HUES64 (cell line): ENCODE measurements around the gene SMIM10.
A peak's percentile ranks its signal among the peaks of the same experiment; 100 is the strongest.
"Not testable (repeated sequence)": the region's sequence is repeated elsewhere in the genome, so short reads cannot be mapped to it uniquely, and the experiment has no call there.

Experiments used
- H3K27ac ChIP-seq: 2 replicates; pipeline ENCODE4 v1.7.0; 2013; ENCODE audit warnings: low read depth, low read length, inconsistent platforms
- H3K27me3 ChIP-seq: 2 replicates; pipeline ENCODE4 v1.6.1; 2013; ENCODE audit warnings: mild to moderate bottlenecking, low read length; ENCODE audit not compliant: insufficient read depth
- H3K36me3 ChIP-seq: 2 replicates; pipeline ENCODE4 v1.6.1; 2013; ENCODE audit warnings: mild to moderate bottlenecking, low read length; ENCODE audit not compliant: insufficient read depth
- H3K4me1 ChIP-seq: 2 replicates; pipeline ENCODE4 v1.6.1; 2013; ENCODE audit warnings: mild to moderate bottlenecking, low read length, moderate library complexity; ENCODE audit not compliant: insufficient read depth
- H3K4me3 ChIP-seq: 2 replicates; pipeline ENCODE4 v1.5.1; 2013; ENCODE audit warnings: mild to moderate bottlenecking, low read length, moderate library complexity
- H3K9ac ChIP-seq: 2 replicates; pipeline ENCODE4 v1.6.1; 2013; ENCODE audit warnings: mild to moderate bottlenecking, low read depth, low read length
- H3K9me3 ChIP-seq: 2 replicates; pipeline ENCODE4 v1.6.1; 2013; ENCODE audit warnings: low read depth, low read length; ENCODE audit not compliant: insufficient read depth
- WGBS: fragments of 150-250, 120-280 bp; methylation state at CpG from one replicate; pipeline ENCODE4 v1.1.7; 2013; ENCODE audit warnings: missing lambda C conversion rate; 5-methylcytosine and 5-hydroxymethylcytosine counted together

Gene SMIM10

GRCh38 chrX:135010921-135011320, 20.1 kb downstream of the SMIM10 start:
- Histone ChIP-seq H3K4me1 (peaks cover 14% of the 10 kb centered on the region), H3K27ac (no peak overlapping the region), H3K9me3 (no peaks in the 10 kb centered on the region), H3K27me3 (no peaks in the 10 kb centered on the region), H3K4me3 (no peak overlapping the region), H3K9ac (no peak overlapping the region), H3K36me3 (no peaks in the 10 kb centered on the region)
- WGBS, result 98% methylated on average over 4 of the region's 4 CpGs

GRCh38 chrX:135015523-135016245, 24.9 kb downstream of the SMIM10 start:
- Histone ChIP-seq H3K9me3 (no peaks in the 10 kb centered on the region), H3K27me3 (0 out of 2 replicates have a peak, but pooled peaks cover under 1% of the 10 kb centered on the region), H3K36me3 (no peaks in the 10 kb centered on the region), H3K4me3 (no peak overlapping the region), H3K27ac (no peak overlapping the region), H3K9ac (no peak overlapping the region), H3K4me1 (peaks cover 4% of the 10 kb centered on the region; the same call in 1 of the 2 replicates)
- 92% methylated on average over 2 of the region's 2 CpGs for WGBS

GRCh38 chrX:135019890-135020289, 29.1 kb downstream of the SMIM10 start:
- WGBS, result 94% methylated on average over 7 of the region's 8 CpGs
- not testable (repeated sequence) for H3K27me3 ChIP-seq, H3K4me3 ChIP-seq, H3K4me1 ChIP-seq, H3K9me3 ChIP-seq, H3K9ac ChIP-seq, H3K27ac ChIP-seq, H3K36me3 ChIP-seq

GRCh38 chrX:135023791-135024190, 33.0 kb downstream of the SMIM10 start:
- H3K36me3 ChIP-seq, H3K27ac ChIP-seq, H3K27me3 ChIP-seq, H3K4me1 ChIP-seq, H3K9ac ChIP-seq, H3K9me3 ChIP-seq, H3K4me3 ChIP-seq: not testable (repeated sequence)
- WGBS, result 87% methylated on average over 5 of the region's 6 CpGs

- no peak overlapping the region for H3K9ac ChIP-seq
Measured at GRCh38 chrX:135024526-135024925, 33.7 kb downstream of the SMIM10 start.

GRCh38 chrX:135030207-135030963, 39.6 kb downstream of the SMIM10 start:
- not testable (repeated sequence) for H3K9me3 ChIP-seq, H3K4me3 ChIP-seq, H3K27ac ChIP-seq, H3K4me1 ChIP-seq, H3K27me3 ChIP-seq, H3K9ac ChIP-seq
- WGBS, result 89% methylated on average over 9 of the region's 9 CpGs
- H3K36me3 ChIP-seq, result peaks cover 20% of the 10 kb centered on the region

More at GRCh38 chrX:135024526-135024925, 33.7 kb downstream of the SMIM10 start:
- H3K9me3 ChIP-seq, result no peaks in the 10 kb centered on the region
- H3K27me3 ChIP-seq, result peaks cover 10% of the 10 kb centered on the region; the same call in 1 of the 2 replicates
- peaks cover 3% of the 10 kb centered on the region; the same call in 1 of the 2 replicates for H3K4me1 ChIP-seq
- H3K4me3 ChIP-seq, result no peak overlapping the region
- WGBS, result 91% methylated on average over 7 of the region's 9 CpGs
- no peak overlapping the region for H3K27ac ChIP-seq
- no peaks in the 10 kb centered on the region for H3K36me3 ChIP-seq

GRCh38 chrX:135041149-135042123, 50.6 kb downstream of the SMIM10 start:
- not testable (repeated sequence) for H3K9ac ChIP-seq, H3K36me3 ChIP-seq, H3K27me3 ChIP-seq, H3K9me3 ChIP-seq, H3K4me3 ChIP-seq, H3K4me1 ChIP-seq
- WGBS, result no CpG with 5 or more reads among the region's 3 CpGs
- peak overlapping the region; percentile 85; the same call in 1 of the 2 replicates for H3K27ac ChIP-seq
